ENCODE data around the gene PHB1. TPM values are rescaled to one million over a fixed set of nuclear protein-coding genes. Genes with fewer than 3 reads are reported as not detected.

Gene PHB1
- total and polyA plus RNA-seq, 2 of the 8 experiments (the other 6 are each of a cell fraction or from before 2014, with no cell fraction given): 386 to 597 TPM

GRCh38 chr17:49360796-49361128, 53.9 kb downstream of the PHB1 start:
- H3K18ac ChIP-seq (ENCODE audit: extremely low read depth, low read length): no peak overlapping the region
- no peak overlapping the region for H3K4ac ChIP-seq (replicated peaks; ENCODE audit: insufficient read length, low read depth, low read length)
- H2BK120ac ChIP-seq (replicated peaks; ENCODE audit: low read depth, low read length): no peak overlapping the region
- no peaks in the 10 kb centered on the region for H3K36me3 ChIP-seq (ENCODE audit: control insufficient read depth in 2 of 4, insufficient read depth in 4 of 4, low read length in 3 of 4)
- H3K14ac ChIP-seq (ENCODE audit: insufficient read length): no peak overlapping the region
- FAIRE-seq (no peak), DNase-seq (ENCODE audit: low read depth in 1 of 2, low spot score in 2 of 2) (no peak)
- no peak overlapping the region for H4K5ac ChIP-seq (ENCODE audit: insufficient read length, low read depth, low read length)
- H2BK12ac ChIP-seq (ENCODE audit: low read depth, low read length): no peak overlapping the region
- H2BK20ac ChIP-seq (ENCODE audit: low read length): no peak overlapping the region
- no peak overlapping the region for H3K27ac ChIP-seq (ENCODE audit: low read depth, low read length)
- no peak overlapping the region for H2AK5ac ChIP-seq (ENCODE audit: low read depth, low read length)
- no peak overlapping the region for H3K23ac ChIP-seq (ENCODE audit: insufficient read length)
- no peak overlapping the region for H3K56ac ChIP-seq (replicated peaks; ENCODE audit: insufficient read length, low read depth, low read length)
- H3K4me1 ChIP-seq (replicated peaks in 1 of 4; ENCODE audit: control insufficient read depth in 3 of 4, insufficient read depth in 4 of 4, low read length in 3 of 4): peaks cover 5 to 14% (median 7%) of the 10 kb centered on the region in 4 experiments; a peak in 6 of 7 replicates
- H3K9ac ChIP-seq (replicated peaks in 1 of 4; ENCODE audit: extremely low read depth in 1 of 4, low read depth in 3 of 4, low read length in 3 of 4): peak overlapping the region in 3 of 4 experiments; percentile 66 to 86 (median 85); a peak in 3 of 7 replicates
- peak overlapping the region; percentile 97 to 99 for H3K4me2 ChIP-seq (ENCODE audit: insufficient read depth in 1 of 2, low read depth in 2 of 2, low read length in 2 of 2)
- no peak overlapping the region for H4K8ac ChIP-seq (ENCODE audit: extremely low read depth, insufficient read depth, low read length)
- peaks cover 10 to 55% of the 10 kb centered on the region in 2 experiments; a peak in 3 of 4 replicates for H3K79me2 ChIP-seq (ENCODE audit: control insufficient read depth in 1 of 2, insufficient read depth in 2 of 2, low read length in 2 of 2)
- no peak overlapping the region for H4K91ac ChIP-seq (replicated peaks; ENCODE audit: insufficient read length, low read length)
- CTCF ChIA-PET (ENCODE audit: partially characterized antibody): interaction anchor here (0.6 to 5.0 kb wide), 5 partner anchors 8 to 195 kb away, joined by 3 to 23 read pairs (median 3); no protein-coding TSS in a partner anchor
- POLR2A ChIA-PET (ENCODE audit: partially characterized antibody): interaction anchor here (0.9 to 1.5 kb wide), 2 partner anchors 20 to 22 kb away, joined by 3 to 4 read pairs; no protein-coding TSS in a partner anchor
- WGBS, 2 experiments (ENCODE audit: extremely low coverage in 1 of 2, insufficient coverage in 1 of 2, insufficient read length in 1 of 2, insufficient replicate concordance in 2 of 2, low coverage in 1 of 2, low lambda C conversion rate in 2 of 2, missing lambda C conversion rate in 1 of 2): 20% methylated on average over 8 of the region's 8 CpGs; no CpG with 5 or more reads in 1 of the 2 experiments
- no peak overlapping the region for H2AFZ ChIP-seq (ENCODE audit: low read length)
- no peak overlapping the region for H2BK15ac ChIP-seq (ENCODE audit: low read length)
- H4K20me1 ChIP-seq (replicated peaks in 1 of 2; ENCODE audit: control insufficient read depth in 1 of 2, insufficient read depth in 2 of 2, low read length in 2 of 2): peaks cover 2 to 4% of the 10 kb centered on the region in 2 experiments
- H3K4me3 ChIP-seq (ENCODE audit: extremely low read depth in 1 of 4, insufficient read depth in 2 of 4, low read depth in 3 of 4, low read length in 4 of 4): peak overlapping the region; percentile 86 to 98 (median 89)
- H3K79me1 ChIP-seq (ENCODE audit: low read depth, low read length): peaks cover 5% of the 10 kb centered on the region; the same call in 1 of the 2 replicates
- H3K9me3 ChIP-seq (ENCODE audit: insufficient read depth in 2 of 2, low read depth in 1 of 2, low read length in 1 of 2): no peaks in the 10 kb centered on the region
- no peak overlapping the region for H2BK5ac ChIP-seq (ENCODE audit: low read depth, low read length)
- no peaks in the 10 kb centered on the region for H3K27me3 ChIP-seq (replicated peaks in 1 of 4; ENCODE audit: control insufficient read depth in 3 of 4, extremely low read depth in 1 of 4, insufficient read depth in 3 of 4, low read length in 3 of 4)
- peaks cover 11% of the 10 kb centered on the region for H3K23me2 ChIP-seq (ENCODE audit: low read depth, low read length)
- TF ChIP-seq SIX5 (IDR thresholded peaks at IDR 0.05; ENCODE audit: low read depth, low read length) (no peak), ATF3 (IDR thresholded peaks at IDR 0.05; ENCODE audit: insufficient read depth, low read depth, low read length) (no peak), SIN3A (conservative IDR thresholded peaks at IDR 0.05 in 1 of 2, IDR thresholded peaks at IDR 0.05 in 1 of 2; ENCODE audit: low read depth in 1 of 2, low read length in 2 of 2) (peak in 1 of 2 experiments; percentile 59; a peak in 1 of 4 replicates)
